CD14-positive monocyte (primary cell): ENCODE data around the gene CENPP. TPM values are rescaled to one million over a fixed set of nuclear protein-coding genes. Genes with fewer than 3 reads are reported as not detected.
A peak's percentile ranks its signal among the peaks of the same experiment; 100 is the strongest.

ENCODE experiments used
- DNase-seq, 3 donors: peaks; one replicate each; pipeline ENCODE4 v3.0.0-alpha.2; 2011 to 2022
- H2AFZ ChIP-seq: 2 replicates; pipeline ENCODE4 v1.6.0; 2012; ENCODE audit warnings: mild to moderate bottlenecking, low read depth, low read length, inconsistent platforms; ENCODE audit not compliant: insufficient read depth, poor library complexity, severe bottlenecking
- H3K27ac ChIP-seq, 2 donors: 1 replicate in 1 of 2; 2 replicates in 1 of 2; pipeline ENCODE4 v1.5.1; 2012 to 2013; ENCODE audit warnings: low read length in 2 of 2, control low read depth in 1 of 2, inconsistent platforms in 1 of 2, low read depth in 1 of 2, mild to moderate bottlenecking in 1 of 2
- H3K27me3 ChIP-seq, 2 donors: one replicate each; pipeline versions ENCODE4 v1.6.0 to v1.6.1; 2011 to 2013; ENCODE audit warnings: low read length in 2 of 2; ENCODE audit not compliant: control insufficient read depth in 2 of 2, insufficient read depth in 2 of 2
- H3K36me3 ChIP-seq, 2 donors: replicated peaks in 1 of 2; 1 replicate in 1 of 2; 2 replicates in 1 of 2; pipeline versions ENCODE4 v1.5.1 to v1.6.1; 2012 to 2013; ENCODE audit warnings: low read length in 2 of 2, control low read depth in 1 of 2, inconsistent platforms in 1 of 2, mild to moderate bottlenecking in 1 of 2; ENCODE audit not compliant: insufficient read depth in 2 of 2, control insufficient read depth in 1 of 2
- H3K4me1 ChIP-seq, 2 donors: 1 replicate in 1 of 2; 2 replicates in 1 of 2; pipeline versions ENCODE4 v1.5.1 to v1.6.1; 2012 to 2013; ENCODE audit warnings: low read length in 2 of 2, control low read depth in 1 of 2, inconsistent platforms in 1 of 2, mild to moderate bottlenecking in 1 of 2, moderate library complexity in 1 of 2; ENCODE audit not compliant: insufficient read depth in 2 of 2, control insufficient read depth in 1 of 2
- H3K4me2 ChIP-seq: replicated peaks from 2 replicates; pipeline ENCODE3; 2012; ENCODE audit warnings: low read length, moderate library complexity, mild to moderate bottlenecking; ENCODE audit not compliant: poor library complexity, severe bottlenecking; ENCODE audit errors: extremely low read depth
- H3K4me3 ChIP-seq, 3 experiments: fragments of 200-600 bp in 1 of 3; sonication (generic) in 1 of 3; replicated peaks in 1 of 3; 1 replicate in 2 of 3; 2 replicates in 1 of 3; pipeline ENCODE4 v1.5.1; 2011 to 2013; ENCODE audit warnings: low read length in 3 of 3, mild to moderate bottlenecking in 3 of 3, control low read depth in 2 of 3, low read depth in 2 of 3, inconsistent platforms in 1 of 3, moderate library complexity in 1 of 3
- H3K79me2 ChIP-seq: 2 replicates; pipeline ENCODE4 v1.6.0; 2012; ENCODE audit warnings: mild to moderate bottlenecking, control low read depth, inconsistent platforms, low read length, moderate library complexity; ENCODE audit not compliant: insufficient read depth
- H3K9ac ChIP-seq: 2 replicates; pipeline ENCODE4 v1.6.0; 2017; ENCODE audit warnings: low read length, mild to moderate bottlenecking; ENCODE audit not compliant: insufficient read depth, poor library complexity, severe bottlenecking
- H3K9me3 ChIP-seq, 2 donors: replicated peaks in 1 of 2; 1 replicate in 1 of 2; 2 replicates in 1 of 2; pipeline versions ENCODE4 v1.5.1 to v1.6.1; 2012 to 2013; ENCODE audit warnings: low read length in 2 of 2, control low read depth in 1 of 2; ENCODE audit not compliant: control insufficient read depth in 1 of 2, insufficient read depth in 1 of 2
- H4K20me1 ChIP-seq: 2 replicates; pipeline ENCODE4 v1.6.0; 2012; ENCODE audit warnings: mild to moderate bottlenecking, low read length, control low read depth, moderate library complexity; ENCODE audit not compliant: insufficient read depth
- H3K27ac Mint-ChIP-seq, 7 donors: one replicate each; pipeline ENCODE4 v1.8.0; 2020; ENCODE audit warnings: mild to moderate bottlenecking in 7 of 7, mixed read lengths in 7 of 7, moderate library complexity in 6 of 7, inconsistent platforms in 2 of 7
- H3K27me3 Mint-ChIP-seq, 3 donors: one replicate each; pipeline ENCODE4 v1.8.0; 2021 to 2022; ENCODE audit warnings: low read depth in 3 of 3, mild to moderate bottlenecking in 3 of 3, mixed read lengths in 3 of 3, moderate library complexity in 3 of 3, inconsistent platforms in 1 of 3
- H3K36me3 Mint-ChIP-seq, 2 donors: one replicate each; pipeline ENCODE4 v1.8.0; 2020; ENCODE audit warnings: mixed read lengths in 2 of 2, inconsistent platforms in 1 of 2, mild to moderate bottlenecking in 1 of 2
- H3K4me1 Mint-ChIP-seq: one replicate; pipeline ENCODE4 v1.8.0; 2020; ENCODE audit warnings: mild to moderate bottlenecking, mixed read lengths
- H3K4me3 Mint-ChIP-seq, 2 donors: one replicate each; pipeline ENCODE4 v1.8.0; 2020; ENCODE audit warnings: mild to moderate bottlenecking in 2 of 2, mixed read lengths in 2 of 2, moderate library complexity in 1 of 2
- H3K9me3 Mint-ChIP-seq, 7 donors: one replicate each; pipeline ENCODE4 v1.8.0; 2020 to 2022; ENCODE audit warnings: mixed read lengths in 7 of 7, mild to moderate bottlenecking in 6 of 7, moderate library complexity in 6 of 7, inconsistent platforms in 2 of 7
- WGBS: methylation state at CpG from one replicate; pipeline ENCODE4 v1.1.5; 2013; ENCODE audit warnings: missing lambda C conversion rate; ENCODE audit not compliant: insufficient coverage; 5-methylcytosine and 5-hydroxymethylcytosine counted together
- intact Hi-C, 2 donors: fragments of 100-400 bp; cut with micrococcal nuclease; formaldehyde crosslinking; loops; one replicate each; pipeline versions ENCODE4 v1.15.0 to v1.15.1; 2023
- polyA plus RNA-seq, 3 donors: library from polyadenylated mRNA; depleted of rRNA in 1 of 3; unstranded in 2 of 3; stranded (reverse) in 1 of 3; fragments of 300-500 nt in 2 of 3; fragments of >200 nt in 1 of 3; fragmentation: Illumina TruSeq in 2 of 3; gene quantifications; 1 replicate in 2 of 3; 2 replicates in 1 of 3; pipeline ENCODE4 v1.2.3, GENCODE V29; 2012 to 2021
- TF ChIP-seq, protein P1 (sequence below): fragments of 200-600 bp; IDR thresholded peaks from one replicate; pipeline ENCODE4 v1.8.0; 2022; ENCODE audit warnings: antibody characterized with exemption, mild to moderate bottlenecking

Gene CENPP
- polyA plus RNA-seq, 3 donors, result 0.50 to 1.1 (median 1.1) TPM

DNA sequence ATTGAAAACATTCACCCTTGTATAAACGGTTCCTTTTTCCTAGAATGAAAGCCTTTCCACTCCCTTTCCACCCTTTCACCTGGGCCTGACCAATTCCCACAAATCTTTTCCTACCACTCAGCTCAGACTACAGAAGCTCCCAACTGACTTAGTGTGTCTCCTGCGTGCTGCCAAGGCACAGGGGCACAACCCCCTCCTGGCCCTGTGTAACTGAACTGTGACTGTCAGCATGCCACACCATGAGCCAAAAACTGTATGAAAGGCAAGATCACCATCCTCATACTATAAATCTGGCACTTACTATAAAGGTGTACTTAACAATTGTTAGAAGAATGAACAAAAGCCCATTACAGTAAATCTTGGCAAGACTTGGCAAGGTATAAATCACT is 12.1 kb upstream of the CENPP start:
- Histone ChIP-seq H3K4me3 (no peak overlapping the region), H3K9ac (no peak overlapping the region), H3K36me3 (peaks cover 64 to 90% of the 10 kb centered on the region in 2 donors), H4K20me1 (peaks cover 5% of the 10 kb centered on the region), H3K9me3 (no peaks in the 10 kb centered on the region), H3K79me2 (peaks cover 4% of the 10 kb centered on the region), H3K4me2 (no peak overlapping the region), H3K27ac (no peak overlapping the region), H3K4me1 (no peaks in the 10 kb centered on the region), H3K27me3 (no peaks in the 10 kb centered on the region), H2AFZ (no peak overlapping the region)
- Mint-ChIP-seq H3K9me3 (no peaks in the 10 kb centered on the region), H3K27me3 (no peaks in the 10 kb centered on the region), H3K4me1 (peaks cover 12% of the 10 kb centered on the region), H3K4me3 (no peak overlapping the region), H3K36me3 (peaks cover 81 to 93% of the 10 kb centered on the region in 2 donors), H3K27ac (peak overlapping the region in 5 of 7 donors; percentile 13 to 82 (median 47))
- TF ChIP-seq, protein P1, sequence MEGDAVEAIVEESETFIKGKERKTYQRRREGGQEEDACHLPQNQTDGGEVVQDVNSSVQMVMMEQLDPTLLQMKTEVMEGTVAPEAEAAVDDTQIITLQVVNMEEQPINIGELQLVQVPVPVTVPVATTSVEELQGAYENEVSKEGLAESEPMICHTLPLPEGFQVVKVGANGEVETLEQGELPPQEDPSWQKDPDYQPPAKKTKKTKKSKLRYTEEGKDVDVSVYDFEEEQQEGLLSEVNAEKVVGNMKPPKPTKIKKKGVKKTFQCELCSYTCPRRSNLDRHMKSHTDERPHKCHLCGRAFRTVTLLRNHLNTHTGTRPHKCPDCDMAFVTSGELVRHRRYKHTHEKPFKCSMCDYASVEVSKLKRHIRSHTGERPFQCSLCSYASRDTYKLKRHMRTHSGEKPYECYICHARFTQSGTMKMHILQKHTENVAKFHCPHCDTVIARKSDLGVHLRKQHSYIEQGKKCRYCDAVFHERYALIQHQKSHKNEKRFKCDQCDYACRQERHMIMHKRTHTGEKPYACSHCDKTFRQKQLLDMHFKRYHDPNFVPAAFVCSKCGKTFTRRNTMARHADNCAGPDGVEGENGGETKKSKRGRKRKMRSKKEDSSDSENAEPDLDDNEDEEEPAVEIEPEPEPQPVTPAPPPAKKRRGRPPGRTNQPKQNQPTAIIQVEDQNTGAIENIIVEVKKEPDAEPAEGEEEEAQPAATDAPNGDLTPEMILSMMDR, result no peak
- no peak for DNase-seq
- intact Hi-C loops, result no loop called here
- WGBS, result 18% methylated on average over 1 of the region's 2 CpGs

DNA sequence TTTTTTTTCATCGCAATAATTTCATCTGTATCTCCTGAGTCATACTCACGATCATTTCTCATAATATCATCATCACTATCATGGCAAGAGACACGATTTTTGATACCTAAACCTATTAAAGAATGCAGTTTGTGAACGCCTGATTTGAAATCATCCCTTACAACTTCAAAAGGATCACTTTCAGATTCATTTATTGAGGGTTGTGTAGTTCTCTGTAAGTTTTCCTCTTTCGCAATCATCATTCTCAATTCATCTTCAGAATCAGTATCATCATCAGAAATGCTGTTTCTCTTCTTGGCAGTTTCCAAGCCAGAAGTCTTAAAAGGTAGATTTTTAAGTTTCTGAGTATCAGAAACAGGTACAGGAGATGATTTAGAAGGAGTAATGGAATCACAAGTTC is 10.3 kb upstream of the CENPP start:
- intact Hi-C loops, result no loop called here
- Mint-ChIP-seq H3K4me1 (peaks cover 12% of the 10 kb centered on the region), H3K27me3 (no peaks in the 10 kb centered on the region), H3K27ac (no peak overlapping the region), H3K4me3 (no peak overlapping the region), H3K36me3 (peaks cover 79 to 93% of the 10 kb centered on the region in 2 donors), H3K9me3 (no peaks in the 10 kb centered on the region)
- Histone ChIP-seq H3K36me3 (peaks cover 64 to 90% of the 10 kb centered on the region in 2 donors), H3K79me2 (peaks cover 4% of the 10 kb centered on the region), H2AFZ (no peak overlapping the region), H3K27ac (no peak overlapping the region), H3K9ac (no peak overlapping the region), H3K4me2 (no peak overlapping the region), H3K9me3 (no peaks in the 10 kb centered on the region), H4K20me1 (peaks cover 5% of the 10 kb centered on the region), H3K27me3 (no peaks in the 10 kb centered on the region), H3K4me3 (no peak overlapping the region), H3K4me1 (no peaks in the 10 kb centered on the region)
- WGBS, result 100% methylated on average over 2 of the region's 5 CpGs
- DNase-seq, result no peak
- TF ChIP-seq, protein P1, result no peak
